Dermis microvascular lymphatic vessel endothelial cell (primary cell): ENCODE measurements around the gene EFR3B. TPM values are rescaled to one million over a fixed set of nuclear protein-coding genes. Genes with fewer than 3 reads are reported as not detected.

Experiments
- DNase-seq, 2 donors: peaks; one replicate each; pipeline versions ENCODE4 v3.0.0 to v3.0.0-alpha.2; 2010; ENCODE audit warnings: low read depth in 2 of 2
- total RNA-seq: library from RNA; depleted of rRNA; stranded (reverse); fragments of >200 nt; gene quantifications from 2 replicates; pipeline ENCODE4 v1.2.1, GENCODE V29; 2014

The EFR3B gene
- total RNA-seq, 1 donor from 2014 or later: 0.39 TPM

GRCh38 chr2:25184254-25184653, 142.4 kb downstream of the EFR3B start:
- no peak for DNase-seq

GRCh38 chr2:25187729-25188350, 146.0 kb downstream of the EFR3B start:
- no peak for DNase-seq

- DNase-seq: no peak
Observed at GRCh38 chr2:25188405-25188804, 146.5 kb downstream of the EFR3B start.

GRCh38 chr2:25190536-25190935, 148.7 kb downstream of the EFR3B start:
- no peak for DNase-seq

GRCh38 chr2:25194576-25195122, 152.8 kb downstream of the EFR3B start:
- DNase-seq: no peak

GRCh38 chr2:25197336-25198208, 155.7 kb downstream of the EFR3B start:
- DNase-seq: no peak

GRCh38 chr2:25198209-25198525, 156.3 kb downstream of the EFR3B start:
- no peak for DNase-seq

GRCh38 chr2:25198576-25198975, 156.7 kb downstream of the EFR3B start:
- no peak for DNase-seq

- DNase-seq: no peak
Observed at GRCh38 chr2:25201265-25201664, 159.4 kb downstream of the EFR3B start.

GRCh38 chr2:25201794-25202193, 159.9 kb downstream of the EFR3B start:
- DNase-seq: no peak

GRCh38 chr2:25202275-25202674, 160.4 kb downstream of the EFR3B start:
- no peak for DNase-seq

- no peak for DNase-seq
Observed at GRCh38 chr2:25204190-25204838, 162.4 kb downstream of the EFR3B start.

- DNase-seq: no peak
Observed at GRCh38 chr2:25207078-25207545, 165.2 kb downstream of the EFR3B start.

Other genes starting within 250 kb of the EFR3B start
- 36.7 and 37.6 TPM in 2 replicates for gene PTRHD1, start 248.7 kb upstream of the EFR3B start, total RNA-seq
- gene CENPO, start 248.7 kb upstream of the EFR3B start, total RNA-seq: 9.2 and 12.5 TPM in 2 replicates
- 19.2 and 24.5 TPM in 2 replicates for gene ADCY3, start 121.8 kb upstream of the EFR3B start, total RNA-seq
- 1.0 and 1.5 TPM in 2 replicates for gene DNAJC27, start 70.1 kb upstream of the EFR3B start, total RNA-seq
- 0.13 and 0.63 TPM in 2 replicates for gene POMC, start 126.5 kb downstream of the EFR3B start, total RNA-seq